NK-92 (cell line): ENCODE data around the gene CD40.

Experiments
- DNase-seq: peaks from one replicate; lab custom pipeline; 2025; ENCODE audit not compliant: unreplicated experiment; lab: John Stamatoyannopoulos, UW

The CD40 gene

GRCh38 chr20:46121184-46121930 lies 3.2 kb downstream of the CD40 start:
- no peak for DNase-seq

- no peak for DNase-seq
Measured at GRCh38 chr20:46122071-46122470, 4.0 kb downstream of the CD40 start.

GRCh38 chr20:46122516-46123481 lies 4.7 kb downstream of the CD40 start:
- DNase-seq, result no peak

GRCh38 chr20:46123482-46124245 lies 5.5 kb downstream of the CD40 start:
- DNase-seq, result no peak

GRCh38 chr20:46126440-46127056 lies 8.4 kb downstream of the CD40 start:
- no peak for DNase-seq

- no peak for DNase-seq
Measured at GRCh38 chr20:46127396-46128010, 9.4 kb downstream of the CD40 start.

GRCh38 chr20:46128310-46129151 lies 10.4 kb downstream of the CD40 start:
- no peak for DNase-seq

GRCh38 chr20:46129955-46130481 lies 11.9 kb downstream of the CD40 start:
- no peak for DNase-seq

GRCh38 chr20:46130534-46130933 lies 12.4 kb downstream of the CD40 start:
- DNase-seq, result no peak

GRCh38 chr20:46131396-46131795 lies 13.3 kb downstream of the CD40 start:
- no peak for DNase-seq

- DNase-seq, result no peak
Measured at GRCh38 chr20:46132705-46133120, 14.6 kb downstream of the CD40 start.

GRCh38 chr20:46133886-46134654 lies 16.0 kb downstream of the CD40 start:
- DNase-seq, result no peak

- DNase-seq, result no peak
Measured at GRCh38 chr20:46134716-46135115, 16.6 kb downstream of the CD40 start.

- no peak for DNase-seq
Measured at GRCh38 chr20:46135856-46136633, 17.9 kb downstream of the CD40 start.

- DNase-seq, result no peak
Measured at GRCh38 chr20:46137816-46138215, 19.7 kb downstream of the CD40 start.

GRCh38 chr20:46139266-46139889 lies 21.3 kb downstream of the CD40 start:
- DNase-seq, result no peak

GRCh38 chr20:46139908-46140482 lies 21.9 kb downstream of the CD40 start:
- no peak for DNase-seq
